Measurements from ENCODE around the gene HPSE.

The HPSE gene

DNA sequence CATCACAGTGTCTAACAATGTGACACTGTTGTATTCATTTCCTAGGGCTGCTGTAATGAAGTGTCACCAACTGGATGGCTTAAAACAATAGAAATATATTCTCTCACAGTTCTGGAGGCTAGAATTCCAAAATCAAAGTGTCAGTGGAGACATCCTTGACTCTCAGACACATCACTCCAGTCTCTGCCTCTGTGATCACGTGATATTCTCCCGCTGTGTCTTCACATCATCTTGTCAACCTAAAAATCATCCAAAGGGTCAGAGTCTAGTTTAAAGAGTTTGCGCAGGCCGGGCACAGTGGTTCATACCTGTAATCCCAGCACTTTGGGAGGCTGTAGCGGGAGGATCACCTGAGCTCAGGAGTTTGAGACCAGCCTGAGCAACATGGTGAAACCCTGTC, 36.6 kb upstream of the HPSE start:
- Histone ChIP-seq H3K9me3 (ENCODE audit: severe bottlenecking) (no peaks in the 10 kb centered on the region), H3K27ac (no peak overlapping the region), H3K36me3 (no peaks in the 10 kb centered on the region), H3K27me3 (ENCODE audit: insufficient read depth, low read depth, severe bottlenecking) (no peaks in the 10 kb centered on the region), H3K4me3 (ENCODE audit: low read depth, low read length) (no peak overlapping the region)
- no peak for DNase-seq
- TF ChIP-seq, protein P1, sequence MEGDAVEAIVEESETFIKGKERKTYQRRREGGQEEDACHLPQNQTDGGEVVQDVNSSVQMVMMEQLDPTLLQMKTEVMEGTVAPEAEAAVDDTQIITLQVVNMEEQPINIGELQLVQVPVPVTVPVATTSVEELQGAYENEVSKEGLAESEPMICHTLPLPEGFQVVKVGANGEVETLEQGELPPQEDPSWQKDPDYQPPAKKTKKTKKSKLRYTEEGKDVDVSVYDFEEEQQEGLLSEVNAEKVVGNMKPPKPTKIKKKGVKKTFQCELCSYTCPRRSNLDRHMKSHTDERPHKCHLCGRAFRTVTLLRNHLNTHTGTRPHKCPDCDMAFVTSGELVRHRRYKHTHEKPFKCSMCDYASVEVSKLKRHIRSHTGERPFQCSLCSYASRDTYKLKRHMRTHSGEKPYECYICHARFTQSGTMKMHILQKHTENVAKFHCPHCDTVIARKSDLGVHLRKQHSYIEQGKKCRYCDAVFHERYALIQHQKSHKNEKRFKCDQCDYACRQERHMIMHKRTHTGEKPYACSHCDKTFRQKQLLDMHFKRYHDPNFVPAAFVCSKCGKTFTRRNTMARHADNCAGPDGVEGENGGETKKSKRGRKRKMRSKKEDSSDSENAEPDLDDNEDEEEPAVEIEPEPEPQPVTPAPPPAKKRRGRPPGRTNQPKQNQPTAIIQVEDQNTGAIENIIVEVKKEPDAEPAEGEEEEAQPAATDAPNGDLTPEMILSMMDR (IDR thresholded peaks at IDR 0.05; ENCODE audit: low read depth, low read length), result no peak

DNA sequence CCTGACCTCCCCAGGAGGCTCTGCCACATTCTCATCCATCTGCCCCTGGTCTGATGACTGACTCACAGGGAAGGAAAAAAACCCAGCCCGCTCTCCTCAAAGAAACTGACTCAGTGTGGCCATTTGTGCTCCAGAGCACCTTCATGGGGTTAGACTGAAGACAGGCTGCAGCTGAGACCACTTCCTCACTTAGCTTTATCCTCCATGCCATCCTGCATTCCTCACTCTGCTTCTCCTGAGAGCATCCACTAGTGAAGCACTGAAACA, 35.9 kb upstream of the HPSE start:
- no peak overlapping the region for H3K4me3 ChIP-seq (ENCODE audit: low read depth, low read length)
- TF ChIP-seq, protein P1 (IDR thresholded peaks at IDR 0.05; ENCODE audit: low read depth, low read length), result no peak
- H3K27me3 ChIP-seq (ENCODE audit: insufficient read depth, low read depth, severe bottlenecking), result no peaks in the 10 kb centered on the region
- no peak for DNase-seq
- H3K27ac ChIP-seq, result no peak overlapping the region
- no peaks in the 10 kb centered on the region for H3K36me3 ChIP-seq
- no peaks in the 10 kb centered on the region for H3K9me3 ChIP-seq (ENCODE audit: severe bottlenecking)

DNA sequence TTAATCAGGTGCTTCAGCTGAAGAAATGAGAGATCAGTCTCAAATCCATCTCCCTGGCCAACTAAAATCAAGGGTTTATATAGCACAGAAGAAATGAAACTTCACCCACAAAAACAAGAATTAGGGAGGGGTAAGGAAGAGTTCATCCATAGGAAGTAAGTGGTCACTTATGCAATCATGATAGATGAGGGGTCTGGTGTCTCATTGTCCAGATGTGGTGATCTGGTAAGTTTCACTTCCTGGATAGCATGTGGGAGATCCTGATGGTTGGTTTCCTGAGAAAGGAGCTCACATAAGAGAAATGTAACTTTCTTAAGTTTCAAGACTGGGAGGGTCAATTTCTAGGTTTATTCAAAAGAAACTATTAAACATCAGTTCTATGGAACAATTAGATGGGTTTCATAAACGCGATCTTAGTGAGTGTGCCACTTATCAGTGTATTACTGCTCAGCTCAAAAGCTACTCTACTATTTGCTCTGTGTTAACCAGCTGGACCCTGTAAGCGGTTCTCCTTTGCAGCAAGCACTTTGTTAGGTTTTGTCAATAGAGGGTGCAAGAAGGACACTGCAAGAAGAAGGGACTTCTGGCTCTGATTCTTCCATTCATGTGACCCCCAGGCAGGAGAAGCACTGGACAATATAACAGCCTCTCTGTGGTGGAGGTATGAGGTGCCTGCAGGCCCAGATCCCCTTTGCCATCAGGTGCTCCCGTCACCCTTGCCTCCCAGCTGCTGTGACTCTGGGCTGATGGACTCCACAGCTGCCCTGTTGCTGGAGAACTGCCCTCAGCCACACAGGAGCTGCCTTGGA, 35.4 kb upstream of the HPSE start:
- Histone ChIP-seq H3K9me3 (ENCODE audit: severe bottlenecking) (no peaks in the 10 kb centered on the region), H3K27ac (no peak overlapping the region), H3K36me3 (no peaks in the 10 kb centered on the region), H3K27me3 (ENCODE audit: insufficient read depth, low read depth, severe bottlenecking) (no peaks in the 10 kb centered on the region), H3K4me3 (ENCODE audit: low read depth, low read length) (no peak overlapping the region)
- no peak for DNase-seq
- TF ChIP-seq, protein P1 (IDR thresholded peaks at IDR 0.05; ENCODE audit: low read depth, low read length), result no peak

DNA sequence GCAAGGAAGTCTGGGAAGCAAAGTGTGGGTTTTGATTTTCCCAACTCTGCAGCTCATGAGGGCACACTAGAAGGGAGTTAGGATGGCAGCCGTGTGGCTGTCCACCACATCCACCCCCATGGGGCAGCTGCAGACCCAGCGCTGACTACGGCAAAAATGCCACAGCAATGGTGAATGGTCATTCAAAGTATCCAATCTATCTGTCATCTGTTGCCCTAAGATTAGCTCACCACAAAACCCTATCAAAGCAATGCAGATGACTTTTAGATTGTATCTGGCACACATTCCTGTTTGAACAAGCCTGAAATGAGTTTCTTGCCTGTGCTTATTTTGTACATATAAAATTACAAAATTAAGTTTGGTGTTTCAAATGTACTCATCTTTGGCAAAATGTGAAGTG, 29.7 kb upstream of the HPSE start:
- no peak overlapping the region for H3K4me3 ChIP-seq (ENCODE audit: low read depth, low read length)
- DNase-seq, result no peak
- TF ChIP-seq, protein P1 (IDR thresholded peaks at IDR 0.05; ENCODE audit: low read depth, low read length), result no peak
- no peak overlapping the region for H3K27ac ChIP-seq
- no peaks in the 10 kb centered on the region for H3K27me3 ChIP-seq (ENCODE audit: insufficient read depth, low read depth, severe bottlenecking)
- no peaks in the 10 kb centered on the region for H3K36me3 ChIP-seq
- H3K9me3 ChIP-seq (ENCODE audit: severe bottlenecking), result no peaks in the 10 kb centered on the region

DNA sequence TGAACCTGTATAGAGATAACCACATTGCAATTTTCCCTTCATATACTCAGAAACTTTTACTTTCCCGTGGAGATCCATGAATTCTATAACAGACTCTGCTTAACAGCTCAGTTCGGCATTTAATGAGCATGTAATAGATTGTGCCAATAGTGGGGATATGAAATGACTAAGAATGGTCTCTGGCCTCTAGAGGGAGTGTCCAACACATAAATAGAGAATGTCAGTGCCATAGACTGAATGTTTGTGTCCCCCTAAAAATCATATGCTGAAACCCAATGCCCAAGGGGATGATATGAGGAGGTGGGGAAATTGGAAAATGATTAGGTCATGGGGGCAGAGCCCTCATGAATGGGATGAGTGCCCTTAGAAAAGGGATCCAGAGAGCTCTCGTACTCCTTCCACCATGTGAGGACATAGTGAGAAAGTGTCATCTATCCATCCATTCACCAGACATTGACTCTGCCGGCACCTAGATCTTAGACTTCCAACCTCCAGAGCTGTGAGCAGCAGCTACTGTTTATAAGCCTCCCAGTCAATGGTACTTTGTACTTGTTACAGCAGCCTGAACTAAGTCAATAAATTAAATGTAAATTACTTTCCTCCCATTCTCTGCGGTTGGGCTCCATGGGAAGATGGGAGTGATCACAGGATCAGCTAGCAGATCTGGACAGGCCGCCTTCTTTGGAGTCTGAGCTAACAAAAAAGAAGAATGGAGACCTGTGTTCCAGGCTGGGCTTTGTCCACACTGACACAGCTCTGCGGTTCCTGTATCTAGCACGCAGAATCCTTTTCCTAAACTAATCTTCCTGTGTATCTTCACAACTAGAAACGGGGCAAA, 28.1 kb upstream of the HPSE start:
- DNase-seq, result no peak
- TF ChIP-seq, protein P1 (IDR thresholded peaks at IDR 0.05; ENCODE audit: low read depth, low read length), result peak; percentile 38; the same call in 1 of the 2 replicates
- Histone ChIP-seq H3K4me3 (ENCODE audit: low read depth, low read length) (no peak overlapping the region), H3K27me3 (ENCODE audit: insufficient read depth, low read depth, severe bottlenecking) (no peaks in the 10 kb centered on the region), H3K9me3 (ENCODE audit: severe bottlenecking) (no peaks in the 10 kb centered on the region), H3K27ac (no peak overlapping the region), H3K36me3 (no peaks in the 10 kb centered on the region)
